Fibroblast of skin of right biceps (primary cell): ENCODE results near the gene THAP7.
A peak's percentile ranks its signal among the peaks of the same experiment; 100 is the strongest.

Experiments
- DNase-seq: peaks from one replicate; pipeline ENCODE4 v3.0.0-alpha.2; 2013

THAP7 gene

DNA sequence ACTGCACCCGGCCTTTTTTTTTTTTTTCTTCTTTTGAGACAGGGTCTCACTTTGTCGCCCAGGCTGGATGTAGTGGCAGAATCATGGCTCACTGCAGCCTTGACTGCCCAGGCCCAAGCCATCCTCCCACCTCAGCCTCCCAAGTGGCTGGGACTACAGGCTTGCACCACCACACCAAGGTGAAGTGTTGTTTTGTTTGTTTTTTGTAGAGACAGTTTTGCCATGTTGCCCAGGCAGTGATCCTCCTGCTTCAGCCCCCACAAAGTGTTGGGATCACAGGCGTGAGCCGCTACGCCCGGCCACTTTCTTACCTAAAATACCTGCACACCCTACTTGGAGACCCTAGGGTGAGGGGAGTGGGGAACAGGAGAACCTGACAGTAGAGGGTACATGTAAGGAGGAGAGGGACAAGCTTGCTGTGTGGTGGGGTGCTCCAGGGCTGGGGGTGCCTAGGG is 39.4 kb downstream of the THAP7 start:
- DNase-seq = no peak

DNA sequence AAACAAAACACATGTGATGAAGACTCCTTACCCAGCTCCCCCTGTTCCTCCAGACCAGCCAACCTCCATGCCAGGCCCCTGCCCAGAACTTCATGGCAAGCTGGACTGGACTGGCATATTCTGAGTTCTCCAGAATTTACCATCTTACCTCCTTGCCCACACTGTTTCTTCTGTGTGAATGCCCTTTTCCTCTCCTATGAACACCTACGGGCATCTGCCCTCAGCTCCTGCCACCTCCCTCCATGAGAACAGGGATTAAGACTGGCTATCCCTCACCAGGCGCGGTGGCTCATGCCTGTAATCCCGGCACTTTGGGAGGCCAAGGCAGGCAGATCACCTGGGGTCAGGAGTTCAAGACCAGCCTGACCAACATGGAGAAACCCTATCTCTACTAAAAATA is 41.3 kb downstream of the THAP7 start:
- DNase-seq = no peak

- DNase-seq = no peak
These were observed 42.1 kb downstream of the THAP7 start for GRCh38 chr22:20959578-20960461.

GRCh38 chr22:20957683-20958431 is 44.1 kb downstream of the THAP7 start:
- DNase-seq = no peak

GRCh38 chr22:20957102-20957682 is 44.7 kb downstream of the THAP7 start:
- DNase-seq = no peak

GRCh38 chr22:20956258-20957101 is 45.4 kb downstream of the THAP7 start:
- DNase-seq = peak; percentile 49

GRCh38 chr22:20955548-20955947 is 46.4 kb downstream of the THAP7 start:
- DNase-seq = no peak

DNA sequence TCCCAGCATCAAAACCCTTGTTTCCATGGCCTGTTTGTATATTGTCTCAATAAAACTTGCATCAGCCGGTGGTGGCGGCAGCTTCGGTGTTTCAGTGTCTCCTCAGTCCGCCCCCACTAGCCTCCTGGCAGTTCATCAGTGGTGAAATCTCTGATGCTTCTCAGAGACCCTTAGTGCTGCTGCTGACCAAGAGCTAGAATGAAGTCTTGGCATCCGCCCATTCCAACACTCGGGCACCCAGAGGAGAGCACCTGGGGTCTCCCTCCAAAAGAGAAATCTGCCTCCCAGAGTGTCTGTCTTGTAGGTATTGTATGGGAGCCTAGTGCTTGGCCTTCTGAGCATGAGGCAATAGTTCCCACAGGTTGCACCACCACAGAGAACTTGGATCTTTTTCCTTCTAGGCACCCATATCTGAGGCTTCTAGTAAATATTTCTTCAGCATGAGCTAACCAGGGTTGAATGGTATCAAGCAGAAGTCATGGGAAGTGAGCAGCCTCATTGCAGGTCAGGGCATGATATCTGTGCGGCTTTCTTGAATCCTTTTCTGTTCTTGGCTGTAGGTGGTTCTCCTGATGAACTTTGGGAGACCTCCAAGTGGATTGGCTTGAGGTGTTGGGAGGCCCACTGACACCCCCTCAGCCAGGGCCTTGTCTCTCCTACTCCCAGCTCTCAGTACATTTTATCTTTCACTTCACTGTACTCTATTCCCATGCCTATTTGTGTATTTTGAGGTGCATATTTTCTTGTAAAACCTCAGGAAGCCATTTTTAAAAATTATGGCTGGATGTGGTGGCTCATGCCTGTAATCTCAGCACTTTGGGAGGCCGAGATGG is 48.0 kb downstream of the THAP7 start:
- peak; percentile 36 for DNase-seq

GRCh38 chr22:20953342-20953608 is 48.6 kb downstream of the THAP7 start:
- no peak for DNase-seq

DNA sequence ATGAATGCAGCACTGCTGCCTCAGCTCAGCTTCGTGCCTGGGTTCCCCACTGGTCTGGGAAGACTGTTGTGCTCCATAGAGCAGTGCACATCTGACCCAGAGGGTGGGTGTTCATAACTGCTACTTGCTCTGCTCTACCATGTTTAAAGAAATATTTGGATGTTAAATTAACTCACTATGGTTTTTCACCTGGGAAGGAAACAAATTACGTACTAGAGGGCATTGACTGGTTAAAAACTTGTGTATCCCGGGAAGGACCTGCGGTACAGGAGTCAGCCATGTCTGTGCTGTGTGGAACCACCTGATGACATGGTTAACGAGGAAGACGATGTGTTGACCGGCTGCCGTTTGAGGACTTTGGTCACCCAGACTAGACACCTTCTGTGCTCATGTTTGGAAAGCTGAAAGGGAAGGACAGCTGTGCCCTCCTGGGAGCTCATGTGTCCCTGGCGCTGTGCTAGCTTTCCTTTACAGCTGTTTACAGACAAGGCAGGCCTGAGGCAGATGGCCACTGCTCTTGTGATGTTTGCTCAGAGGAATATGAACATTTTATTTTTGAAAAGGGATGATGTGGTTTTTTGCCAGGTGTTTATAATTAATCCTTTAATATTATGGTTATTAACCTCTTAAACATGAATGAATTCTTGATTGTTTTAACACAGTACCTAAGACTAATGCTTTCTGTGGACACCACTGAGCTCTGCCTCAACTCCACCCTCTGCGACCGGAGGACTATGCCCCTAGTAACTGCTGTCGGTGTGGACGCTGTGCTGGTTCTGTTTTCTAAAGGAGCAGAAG is 49.2 kb downstream of the THAP7 start:
- DNase-seq = no peak

DNA sequence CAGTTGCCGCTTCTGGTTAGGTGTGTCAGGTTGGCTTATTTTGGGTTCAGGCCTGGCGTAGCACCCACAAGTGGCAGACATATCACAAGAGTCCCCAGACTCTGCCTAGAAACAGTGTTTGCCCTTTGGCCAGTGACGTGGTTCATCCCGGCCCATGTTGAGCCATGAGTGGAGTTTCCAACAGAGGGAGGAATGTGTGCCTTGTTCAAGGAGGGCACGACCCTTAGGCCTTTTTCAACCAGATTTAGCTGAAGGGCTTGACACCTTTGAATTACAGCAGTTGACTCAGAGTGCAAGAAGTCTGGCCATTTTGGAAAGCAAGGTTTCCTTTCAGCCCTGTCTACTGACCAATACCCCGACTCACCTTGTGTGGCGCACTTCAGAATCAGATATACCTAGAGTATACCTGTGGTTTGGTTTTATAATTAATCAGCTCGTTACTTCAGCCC is 50.0 kb downstream of the THAP7 start:
- DNase-seq = no peak

DNA sequence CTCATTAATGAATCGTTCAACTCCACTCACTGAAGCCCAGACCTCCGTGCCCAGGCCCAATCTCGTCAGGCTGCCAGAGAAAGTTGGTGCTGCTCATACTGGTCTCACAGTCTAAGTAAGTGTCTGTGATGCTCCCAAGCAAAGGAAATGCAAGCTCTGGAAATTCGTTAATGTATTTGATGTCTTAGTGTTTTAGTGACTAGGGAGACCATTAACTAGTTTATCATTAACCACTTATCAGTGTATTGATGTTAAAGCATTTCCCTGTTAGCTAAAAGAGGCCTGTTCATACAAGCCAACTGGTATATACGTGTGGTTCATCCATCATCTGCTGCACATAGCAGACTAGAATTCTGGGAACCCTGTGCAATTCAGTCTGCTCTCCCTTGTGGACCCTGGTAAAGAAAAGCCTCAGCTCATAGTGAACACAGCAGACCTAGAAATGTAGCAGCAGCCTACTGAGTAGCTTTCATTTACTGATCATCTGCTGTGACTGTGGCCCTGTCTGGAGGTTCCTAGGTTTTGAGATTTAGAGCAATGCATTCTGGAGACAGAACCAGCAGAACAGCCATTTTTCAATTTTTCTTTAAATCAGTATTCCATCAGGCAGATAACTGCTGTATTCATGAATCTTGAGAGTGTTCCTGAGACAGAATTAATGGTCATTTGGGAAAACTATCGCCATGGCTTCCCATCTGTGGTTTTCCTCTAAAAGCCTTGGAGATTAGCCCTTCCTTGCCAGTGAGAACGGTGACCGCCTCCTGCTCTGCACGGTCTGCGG is 50.6 kb downstream of the THAP7 start:
- no peak for DNase-seq

DNA sequence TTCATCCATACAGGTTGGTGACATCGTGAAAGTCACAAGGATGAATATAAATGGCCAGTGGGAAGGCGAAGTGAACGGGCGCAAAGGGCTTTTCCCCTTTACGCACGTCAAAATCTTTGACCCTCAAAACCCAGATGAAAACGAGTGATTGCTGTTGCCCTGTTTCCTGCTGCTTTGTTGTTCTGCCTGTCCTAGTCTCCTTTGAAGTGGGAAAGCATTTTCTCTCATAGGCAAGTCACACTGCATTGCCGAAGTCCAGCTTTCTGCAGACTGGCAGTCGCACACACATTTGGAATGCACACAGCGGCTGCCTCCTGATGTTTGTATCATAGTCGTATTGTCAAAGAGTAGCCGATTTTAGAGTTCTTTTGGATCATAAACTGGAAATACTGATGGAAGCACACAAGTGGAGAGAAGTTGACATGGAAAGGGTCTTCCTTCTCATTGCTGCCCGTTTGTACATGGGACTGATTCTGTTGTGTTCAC is 52.2 kb downstream of the THAP7 start:
- no peak for DNase-seq
